HG02798 (cell line): ENCODE results near the gene USPL1.
"Not testable (repeated sequence)": the region's sequence is repeated elsewhere in the genome, so short reads cannot be mapped to it uniquely, and the experiment has no call there.

Experiments
- ATAC-seq: cut with Tn5 transposase; IDR thresholded peaks from one replicate; pipeline ENCODE4 v1.9.1; 2021; ENCODE audit warnings: mild to moderate bottlenecking; ENCODE audit not compliant: unreplicated experiment, poor library complexity

USPL1 gene

GRCh38 chr13:30615481-30615865 lies 2.2 kb upstream of the USPL1 start:
- no peak for ATAC-seq

- no peak for ATAC-seq
These were observed 1.7 kb upstream of the USPL1 start for GRCh38 chr13:30615866-30616541.

GRCh38 chr13:30616927-30617314 lies 799 bp upstream of the USPL1 start:
- peak; percentile 14 for ATAC-seq

GRCh38 chr13:30618186-30618929 lies 638 bp downstream of the USPL1 start:
- ATAC-seq: no peak

- ATAC-seq: no peak
These were observed 1.2 kb downstream of the USPL1 start for GRCh38 chr13:30618930-30619279.

- ATAC-seq: no peak
These were observed 2.0 kb downstream of the USPL1 start for GRCh38 chr13:30619731-30620130.

GRCh38 chr13:30620941-30621340 lies 3.2 kb downstream of the USPL1 start:
- ATAC-seq: no peak

GRCh38 chr13:30622551-30622950 lies 4.8 kb downstream of the USPL1 start:
- ATAC-seq: no peak

GRCh38 chr13:30623392-30623791 lies 5.7 kb downstream of the USPL1 start:
- no peak for ATAC-seq

- no peak for ATAC-seq
These were observed 6.9 kb downstream of the USPL1 start for GRCh38 chr13:30624630-30625029.

GRCh38 chr13:30629527-30629926 lies 11.8 kb downstream of the USPL1 start:
- ATAC-seq: no peak

GRCh38 chr13:30633861-30634260 lies 16.1 kb downstream of the USPL1 start:
- no peak for ATAC-seq

- no peak for ATAC-seq
These were observed 17.1 kb downstream of the USPL1 start for GRCh38 chr13:30634838-30635237.

- no peak for ATAC-seq
These were observed 20.6 kb downstream of the USPL1 start for GRCh38 chr13:30638301-30638700.

GRCh38 chr13:30639671-30640070 lies 22.0 kb downstream of the USPL1 start:
- ATAC-seq: no peak

GRCh38 chr13:30641173-30641572 lies 23.5 kb downstream of the USPL1 start:
- not testable (repeated sequence) for ATAC-seq

- ATAC-seq: no peak
These were observed 27.9 kb downstream of the USPL1 start for GRCh38 chr13:30645629-30646028.

GRCh38 chr13:30647420-30647819 lies 29.7 kb downstream of the USPL1 start:
- ATAC-seq: no peak

GRCh38 chr13:30647824-30648521 lies 30.3 kb downstream of the USPL1 start:
- ATAC-seq: no peak

GRCh38 chr13:30648522-30649012 lies 30.8 kb downstream of the USPL1 start:
- ATAC-seq: no peak

GRCh38 chr13:30651648-30652047 lies 33.9 kb downstream of the USPL1 start:
- ATAC-seq: not testable (repeated sequence)
